SK-N-SH (cell line): ENCODE measurements around the gene RAC2.
"Not testable (repeated sequence)": the region's sequence is repeated elsewhere in the genome, so short reads cannot be mapped to it uniquely, and the experiment has no call there.

Experiments
- CTCF ChIP-seq: fragments of 200-600 bp; sonication (generic); IDR thresholded peaks from 2 replicates; pipeline ENCODE4 v1.6.1; 2017; ENCODE audit warnings: antibody characterized with exemption, mild to moderate bottlenecking, moderate library complexity
- POLR2AphosphoS5 ChIP-seq: IDR thresholded peaks from 2 replicates; pipeline ENCODE4 v1.6.1; 2012; ENCODE audit warnings: low read depth, low read length
- TAF1 ChIP-seq: IDR thresholded peaks from 2 replicates; pipeline ENCODE4 v1.6.1; 2012; ENCODE audit warnings: low read depth, mild to moderate bottlenecking, low read length, moderate library complexity, borderline replicate concordance

GRCh38 chr22:37201443-37201820, 42.6 kb downstream of the RAC2 start:
- TF ChIP-seq TAF1, POLR2AphosphoS5, CTCF: not testable (repeated sequence)
